OCI-LY1 (cell line): ENCODE data around the gene APBA3.

ENCODE experiments used
- EZH2 ChIP-seq: fragments of 200-600 bp; sonication (generic), shearing (Covaris generic); IDR thresholded peaks from 2 replicates; pipeline ENCODE4 v1.8.0; 2017; ENCODE audit warnings: borderline replicate concordance, mixed run types, mild to moderate bottlenecking, antibody characterized with exemption, low read length, moderate library complexity, mixed read lengths
- TF ChIP-seq, protein P1 (sequence below): fragments of 200-600 bp; sonication (generic), shearing (Covaris generic); IDR thresholded peaks from 2 replicates; pipeline ENCODE4 v1.5.1; 2017; ENCODE audit warnings: mild to moderate bottlenecking, antibody characterized with exemption, low read length, moderate library complexity, mixed read lengths

DNA sequence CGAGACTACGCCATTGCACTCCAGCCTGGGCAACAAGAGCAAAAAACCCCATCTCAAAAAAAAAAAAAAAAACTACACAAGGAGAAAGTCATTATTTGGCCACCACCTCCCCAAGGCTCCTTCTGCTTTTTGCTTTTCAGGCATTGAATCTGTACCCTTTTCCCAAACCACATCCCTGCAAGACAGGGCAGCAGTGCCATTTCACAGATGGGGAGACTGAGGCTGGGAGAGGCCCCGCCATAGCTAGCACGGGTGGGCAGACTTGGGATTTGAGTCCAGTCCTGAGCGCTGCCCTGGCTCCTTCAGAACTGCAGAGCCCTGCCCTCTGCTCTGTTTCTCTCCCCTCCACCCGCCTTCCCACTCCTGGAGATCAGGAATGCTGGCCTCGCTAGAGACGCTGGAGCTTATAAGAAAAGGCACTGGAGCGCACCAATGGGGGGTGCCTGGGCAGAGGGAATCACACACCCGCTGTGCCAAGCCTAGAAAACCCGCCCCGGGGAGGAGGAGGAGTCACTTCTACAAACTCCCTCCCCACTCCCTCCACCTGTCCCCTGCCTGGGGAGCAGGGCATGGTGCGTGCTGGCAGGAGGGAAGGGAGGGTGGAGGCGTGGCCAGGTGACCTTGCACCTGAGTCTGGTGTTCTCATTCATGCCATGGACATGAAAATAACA lies 35.7 kb downstream of the APBA3 start:
- TF ChIP-seq, protein P1, sequence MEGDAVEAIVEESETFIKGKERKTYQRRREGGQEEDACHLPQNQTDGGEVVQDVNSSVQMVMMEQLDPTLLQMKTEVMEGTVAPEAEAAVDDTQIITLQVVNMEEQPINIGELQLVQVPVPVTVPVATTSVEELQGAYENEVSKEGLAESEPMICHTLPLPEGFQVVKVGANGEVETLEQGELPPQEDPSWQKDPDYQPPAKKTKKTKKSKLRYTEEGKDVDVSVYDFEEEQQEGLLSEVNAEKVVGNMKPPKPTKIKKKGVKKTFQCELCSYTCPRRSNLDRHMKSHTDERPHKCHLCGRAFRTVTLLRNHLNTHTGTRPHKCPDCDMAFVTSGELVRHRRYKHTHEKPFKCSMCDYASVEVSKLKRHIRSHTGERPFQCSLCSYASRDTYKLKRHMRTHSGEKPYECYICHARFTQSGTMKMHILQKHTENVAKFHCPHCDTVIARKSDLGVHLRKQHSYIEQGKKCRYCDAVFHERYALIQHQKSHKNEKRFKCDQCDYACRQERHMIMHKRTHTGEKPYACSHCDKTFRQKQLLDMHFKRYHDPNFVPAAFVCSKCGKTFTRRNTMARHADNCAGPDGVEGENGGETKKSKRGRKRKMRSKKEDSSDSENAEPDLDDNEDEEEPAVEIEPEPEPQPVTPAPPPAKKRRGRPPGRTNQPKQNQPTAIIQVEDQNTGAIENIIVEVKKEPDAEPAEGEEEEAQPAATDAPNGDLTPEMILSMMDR = no peak
- TF ChIP-seq EZH2 = no peak
